LNCaP clone FGC (cell line): ENCODE measurements around the gene GNB5.

Experiments used
- DNase-seq: peaks from one replicate; pipeline ENCODE4 v3.0.0-alpha.2; 2011; ENCODE audit warnings: low read depth
- H3K4me3 ChIP-seq: 2 replicates; pipeline ENCODE4 v1.5.1; 2011; ENCODE audit warnings: mild to moderate bottlenecking, low read depth, low read length, control low read depth
- CTCF ChIP-seq: IDR thresholded peaks from 2 replicates; pipeline ENCODE4 v1.5.1; 2012; ENCODE audit warnings: mild to moderate bottlenecking; ENCODE audit not compliant: control insufficient read depth, insufficient read depth; ENCODE audit errors: extremely low read depth

The GNB5 gene

GRCh38 chr15:52153900-52154895 is 37.0 kb downstream of the GNB5 start:
- no peak for DNase-seq
- TF ChIP-seq CTCF, result no peak

GRCh38 chr15:52151353-52151752 is 39.8 kb downstream of the GNB5 start:
- no peak for DNase-seq
- TF ChIP-seq CTCF, result no peak
- no peak overlapping the region for H3K4me3 ChIP-seq

More at GRCh38 chr15:52153900-52154895, 37.0 kb downstream of the GNB5 start:
- H3K4me3 ChIP-seq, result no peak overlapping the region

- no peak for TF ChIP-seq CTCF
- no peak for DNase-seq
- H3K4me3 ChIP-seq, result no peak overlapping the region
These were observed 40.3 kb downstream of the GNB5 start for GRCh38 chr15:52150871-52151270.

GRCh38 chr15:52150043-52150825 is 41.0 kb downstream of the GNB5 start:
- TF ChIP-seq CTCF, result no peak
- H3K4me3 ChIP-seq, result no peak overlapping the region
- DNase-seq, result no peak

GRCh38 chr15:52148403-52148802 is 42.8 kb downstream of the GNB5 start:
- no peak for TF ChIP-seq CTCF
- DNase-seq, result no peak
- H3K4me3 ChIP-seq, result no peak overlapping the region

- DNase-seq, result no peak
- H3K4me3 ChIP-seq, result no peak overlapping the region
- TF ChIP-seq CTCF, result no peak
These were observed 44.4 kb downstream of the GNB5 start for GRCh38 chr15:52146776-52147175.
